HUES6 (cell line): ENCODE results near the gene SKAP2.

Experiments
- H3K27ac ChIP-seq: 2 replicates; pipeline ENCODE4 v1.7.0; 2013; ENCODE audit warnings: low read depth, mild to moderate bottlenecking, low read length, inconsistent platforms
- H3K27me3 ChIP-seq: 2 replicates; pipeline ENCODE4 v1.6.1; 2013; ENCODE audit warnings: low read length; ENCODE audit not compliant: control insufficient read depth, insufficient read depth
- H3K36me3 ChIP-seq: 2 replicates; pipeline ENCODE4 v1.6.1; 2013; ENCODE audit warnings: low read length; ENCODE audit not compliant: control insufficient read depth, insufficient read depth
- H3K4me1 ChIP-seq: 2 replicates; pipeline ENCODE4 v1.6.1; 2013; ENCODE audit warnings: low read length; ENCODE audit not compliant: control insufficient read depth, insufficient read depth
- H3K4me3 ChIP-seq: 2 replicates; pipeline ENCODE4 v1.5.1; 2013; ENCODE audit warnings: low read depth, low read length
- H3K9ac ChIP-seq: one replicate; pipeline ENCODE4 v1.6.1; 2013; ENCODE audit warnings: mild to moderate bottlenecking, low read length
- H3K9me3 ChIP-seq: 2 replicates; pipeline ENCODE4 v1.6.1; 2013; ENCODE audit warnings: low read depth, low read length; ENCODE audit not compliant: control insufficient read depth, insufficient read depth

Gene SKAP2

GRCh38 chr7:26714006-26714405 lies 150.4 kb downstream of the SKAP2 start:
- no peaks in the 10 kb centered on the region for H3K9me3 ChIP-seq
- H3K36me3 ChIP-seq, result no peaks in the 10 kb centered on the region
- no peak overlapping the region for H3K4me3 ChIP-seq
- no peak overlapping the region for H3K27ac ChIP-seq
- H3K27me3 ChIP-seq, result no peaks in the 10 kb centered on the region
- H3K9ac ChIP-seq, result no peak overlapping the region
- H3K4me1 ChIP-seq, result no peaks in the 10 kb centered on the region

- Histone ChIP-seq H3K27ac (no peak overlapping the region), H3K9ac (no peak overlapping the region), H3K36me3 (no peaks in the 10 kb centered on the region), H3K4me3 (no peak overlapping the region), H3K9me3 (no peaks in the 10 kb centered on the region), H3K4me1 (no peaks in the 10 kb centered on the region), H3K27me3 (no peaks in the 10 kb centered on the region)
These were observed 155.0 kb downstream of the SKAP2 start for GRCh38 chr7:26709210-26709990.

- Histone ChIP-seq H3K9ac (no peak overlapping the region), H3K4me3 (no peak overlapping the region), H3K27me3 (no peaks in the 10 kb centered on the region), H3K9me3 (no peaks in the 10 kb centered on the region), H3K4me1 (no peaks in the 10 kb centered on the region), H3K36me3 (no peaks in the 10 kb centered on the region), H3K27ac (no peak overlapping the region)
These were observed 158.8 kb downstream of the SKAP2 start for GRCh38 chr7:26705567-26705966.

- Histone ChIP-seq H3K9me3 (no peaks in the 10 kb centered on the region), H3K27me3 (no peaks in the 10 kb centered on the region), H3K27ac (no peak overlapping the region), H3K9ac (no peak overlapping the region), H3K4me3 (no peak overlapping the region), H3K36me3 (no peaks in the 10 kb centered on the region), H3K4me1 (no peaks in the 10 kb centered on the region)
These were observed 159.6 kb downstream of the SKAP2 start for GRCh38 chr7:26704786-26705185.

- Histone ChIP-seq H3K9me3 (no peaks in the 10 kb centered on the region), H3K27me3 (no peaks in the 10 kb centered on the region), H3K27ac (no peak overlapping the region), H3K4me1 (no peaks in the 10 kb centered on the region), H3K9ac (no peak overlapping the region), H3K4me3 (no peak overlapping the region), H3K36me3 (no peaks in the 10 kb centered on the region)
These were observed 160.4 kb downstream of the SKAP2 start for GRCh38 chr7:26704036-26704435.

GRCh38 chr7:26700893-26701292 lies 163.5 kb downstream of the SKAP2 start:
- no peak overlapping the region for H3K27ac ChIP-seq
- H3K9ac ChIP-seq, result no peak overlapping the region
- H3K4me1 ChIP-seq, result no peaks in the 10 kb centered on the region
- no peaks in the 10 kb centered on the region for H3K27me3 ChIP-seq
- H3K9me3 ChIP-seq, result no peaks in the 10 kb centered on the region
- no peaks in the 10 kb centered on the region for H3K36me3 ChIP-seq
- no peak overlapping the region for H3K4me3 ChIP-seq

- no peak overlapping the region for H3K27ac ChIP-seq
- H3K4me3 ChIP-seq, result no peak overlapping the region
- H3K27me3 ChIP-seq, result no peaks in the 10 kb centered on the region
- no peaks in the 10 kb centered on the region for H3K9me3 ChIP-seq
- H3K36me3 ChIP-seq, result no peaks in the 10 kb centered on the region
- H3K9ac ChIP-seq, result no peak overlapping the region
- no peaks in the 10 kb centered on the region for H3K4me1 ChIP-seq
These were observed 164.0 kb downstream of the SKAP2 start for GRCh38 chr7:26700386-26700785.

GRCh38 chr7:26699766-26700165 lies 164.6 kb downstream of the SKAP2 start:
- Histone ChIP-seq H3K36me3 (no peaks in the 10 kb centered on the region), H3K9ac (no peak overlapping the region), H3K4me1 (no peaks in the 10 kb centered on the region), H3K27me3 (no peaks in the 10 kb centered on the region), H3K27ac (no peak overlapping the region), H3K4me3 (no peak overlapping the region), H3K9me3 (no peaks in the 10 kb centered on the region)

GRCh38 chr7:26698806-26699205 lies 165.6 kb downstream of the SKAP2 start:
- no peaks in the 10 kb centered on the region for H3K4me1 ChIP-seq
- no peaks in the 10 kb centered on the region for H3K9me3 ChIP-seq
- no peaks in the 10 kb centered on the region for H3K36me3 ChIP-seq
- H3K27me3 ChIP-seq, result no peaks in the 10 kb centered on the region
- no peak overlapping the region for H3K27ac ChIP-seq
- no peak overlapping the region for H3K4me3 ChIP-seq
- no peak overlapping the region for H3K9ac ChIP-seq

GRCh38 chr7:26698194-26698593 lies 166.2 kb downstream of the SKAP2 start:
- Histone ChIP-seq H3K27me3 (no peaks in the 10 kb centered on the region), H3K9ac (no peak overlapping the region), H3K4me1 (no peaks in the 10 kb centered on the region), H3K9me3 (no peaks in the 10 kb centered on the region), H3K27ac (no peak overlapping the region), H3K4me3 (no peak overlapping the region), H3K36me3 (no peaks in the 10 kb centered on the region)

GRCh38 chr7:26696978-26697377 lies 167.4 kb downstream of the SKAP2 start:
- Histone ChIP-seq H3K4me1 (peaks cover 5% of the 10 kb centered on the region), H3K9me3 (no peaks in the 10 kb centered on the region), H3K4me3 (no peak overlapping the region), H3K36me3 (no peaks in the 10 kb centered on the region), H3K9ac (no peak overlapping the region), H3K27ac (no peak overlapping the region), H3K27me3 (no peaks in the 10 kb centered on the region)
